ENCODE data around the gene LRRC4B. TPM values are rescaled to one million over a fixed set of nuclear protein-coding genes. Genes with fewer than 3 reads are reported as not detected.

The LRRC4B gene
- polyA plus RNA-seq, 4 donors: 18.1 to 29.8 (median 19.8) TPM

GRCh38 chr19:50490991-50491472, 77.2 kb downstream of the LRRC4B start:
- no peak for DNase-seq (ENCODE audit: low read depth in 4 of 4, low spot score in 3 of 4)

- DNase-seq (ENCODE audit: low read depth in 4 of 4, low spot score in 3 of 4): no peak
Measured at GRCh38 chr19:50490411-50490811, 77.8 kb downstream of the LRRC4B start.

- DNase-seq (ENCODE audit: low read depth in 4 of 4, low spot score in 3 of 4): no peak
Measured at GRCh38 chr19:50489461-50490011, 78.7 kb downstream of the LRRC4B start.

DNA sequence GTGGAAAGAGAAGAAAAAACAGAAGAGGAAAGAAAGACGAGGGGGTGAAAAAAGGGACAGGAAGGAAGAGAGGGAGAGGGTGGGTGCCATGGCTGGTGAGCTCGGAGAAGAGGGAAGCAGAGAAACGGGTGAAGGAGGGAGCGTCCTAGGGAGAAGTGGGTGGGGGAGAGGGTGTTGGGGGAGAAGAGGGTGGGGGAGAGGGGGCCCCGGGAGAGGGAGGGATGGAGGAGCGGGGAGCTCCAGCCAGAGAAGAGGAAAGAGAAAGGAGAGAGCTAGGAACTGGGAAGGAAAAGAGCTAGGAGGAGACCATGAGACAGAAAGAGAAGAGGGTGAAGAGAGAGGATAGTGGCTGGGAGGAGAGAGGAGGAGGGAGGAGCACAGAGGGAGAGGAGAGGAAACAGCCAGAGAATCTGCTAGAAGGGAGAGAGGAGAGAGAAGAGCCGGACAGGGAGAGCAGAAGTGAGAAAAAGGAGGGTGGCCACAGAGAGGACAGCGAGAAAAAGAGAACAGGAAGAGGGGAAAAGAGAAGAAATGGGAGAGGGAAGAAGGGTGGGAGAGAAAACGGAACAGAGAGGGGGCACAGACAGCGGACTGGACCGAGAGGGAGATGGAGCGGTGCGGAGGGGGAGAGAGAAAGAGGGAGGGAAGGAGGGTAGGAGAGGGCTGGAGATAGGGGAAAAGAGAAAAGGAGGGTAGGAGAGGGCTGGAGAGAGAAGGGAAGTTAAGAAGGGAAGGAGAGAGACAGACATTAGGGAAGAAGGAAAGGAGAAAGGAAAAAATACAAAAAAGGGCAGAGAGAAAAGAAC, 79.6 kb downstream of the LRRC4B start:
- no peak for DNase-seq (ENCODE audit: low read depth in 4 of 4, low spot score in 3 of 4)

DNA sequence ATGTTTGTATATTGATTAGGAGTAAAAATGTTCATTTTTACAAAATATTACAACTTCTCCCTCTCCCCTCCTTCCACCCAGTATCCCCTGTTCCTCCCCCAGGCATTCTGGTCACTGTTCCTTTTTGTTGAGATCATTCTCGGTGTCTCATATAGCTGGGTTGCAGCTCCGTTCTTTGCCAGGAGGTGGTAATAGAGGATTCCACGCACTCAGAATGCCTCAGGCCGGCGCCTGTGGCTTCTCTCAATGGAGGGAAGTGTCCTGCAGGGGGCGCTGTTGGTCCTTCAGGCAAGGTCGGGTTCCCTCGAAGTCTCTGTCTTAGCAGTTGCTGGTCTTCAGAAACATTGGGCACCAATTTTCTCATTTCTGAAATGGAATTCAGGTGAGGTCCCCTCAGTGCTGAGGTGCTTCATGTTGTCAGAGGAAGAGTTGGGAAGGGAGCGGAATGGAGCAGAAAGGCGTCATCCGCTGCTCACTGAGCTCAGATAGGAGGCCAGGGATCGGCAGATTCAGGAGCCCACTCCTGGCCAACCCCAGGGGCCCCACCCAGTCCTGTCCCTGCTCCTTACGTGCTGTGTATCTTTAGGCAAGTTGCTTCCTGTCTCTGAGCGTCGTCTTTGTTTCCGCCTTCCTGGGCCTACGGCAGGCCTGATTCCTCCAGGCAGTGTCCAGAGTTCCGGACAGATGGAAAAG, 81.3 kb downstream of the LRRC4B start:
- DNase-seq (ENCODE audit: low read depth in 4 of 4, low spot score in 3 of 4): no peak

DNA sequence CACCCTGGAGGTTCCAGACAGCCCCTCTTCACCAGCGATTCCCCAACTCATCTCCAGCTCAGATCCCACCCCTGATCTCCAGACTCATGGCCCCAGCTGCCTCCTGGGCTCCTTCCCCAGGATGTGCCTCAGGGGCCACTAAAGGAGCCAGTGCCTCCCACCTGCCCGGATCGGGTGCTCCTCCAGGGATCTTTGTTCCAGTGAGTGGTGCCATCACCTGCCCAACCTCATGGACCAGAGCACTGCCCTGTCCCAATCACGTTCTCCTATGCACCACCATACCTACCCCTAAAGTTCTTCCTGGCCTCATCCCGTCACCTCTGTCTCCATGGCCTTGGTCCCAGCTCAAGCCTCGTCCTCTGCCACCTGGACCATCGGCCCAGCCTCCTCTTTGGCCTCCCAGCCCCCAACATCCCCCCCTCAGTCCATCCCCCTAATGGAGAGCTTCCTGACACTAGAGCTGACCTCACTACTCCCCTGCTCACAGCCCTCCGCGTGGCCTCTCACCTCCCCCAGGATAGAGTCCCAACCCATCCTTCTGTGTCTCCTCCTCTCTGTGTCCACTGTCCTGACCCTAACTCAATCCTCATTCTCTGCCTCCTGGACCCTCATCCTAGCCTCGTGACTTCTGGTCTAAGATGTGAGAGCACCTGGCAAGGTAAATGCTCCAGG, 82.8 kb downstream of the LRRC4B start:
- DNase-seq (ENCODE audit: low read depth in 4 of 4, low spot score in 3 of 4): no peak

- no peak for DNase-seq (ENCODE audit: low read depth in 4 of 4, low spot score in 3 of 4)
Measured at GRCh38 chr19:50482916-50483315, 85.3 kb downstream of the LRRC4B start.

DNA sequence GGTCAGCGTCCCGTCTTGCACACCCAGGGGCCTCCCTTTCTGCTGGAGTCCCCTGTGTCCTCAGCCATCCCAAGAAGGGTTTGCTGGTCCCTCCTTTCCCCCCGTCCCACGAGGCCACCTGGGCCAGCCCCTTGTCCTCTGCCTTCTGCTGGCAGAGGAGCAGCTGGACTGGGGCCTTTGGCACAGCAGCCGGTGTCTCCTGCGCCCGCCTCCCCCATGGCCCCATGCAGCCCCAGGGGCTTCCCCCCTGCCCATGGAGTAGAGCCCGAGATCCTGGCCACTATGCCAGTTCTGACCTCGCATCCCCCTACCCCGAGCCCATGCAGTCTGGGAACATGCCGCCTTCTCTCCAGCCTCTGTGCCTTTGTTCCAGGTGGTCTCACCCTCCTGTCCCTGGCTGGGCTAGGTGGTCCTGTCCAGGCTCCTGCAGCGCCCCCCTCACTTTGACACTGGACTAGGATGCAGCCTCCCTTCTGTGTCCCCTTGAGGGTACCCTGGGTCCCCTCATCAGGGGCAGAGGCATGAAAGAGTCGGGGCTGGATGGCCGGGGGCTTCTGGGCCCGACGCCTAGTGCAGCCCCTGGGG, 85.9 kb downstream of the LRRC4B start:
- DNase-seq (ENCODE audit: low read depth in 4 of 4, low spot score in 3 of 4): no peak

DNA sequence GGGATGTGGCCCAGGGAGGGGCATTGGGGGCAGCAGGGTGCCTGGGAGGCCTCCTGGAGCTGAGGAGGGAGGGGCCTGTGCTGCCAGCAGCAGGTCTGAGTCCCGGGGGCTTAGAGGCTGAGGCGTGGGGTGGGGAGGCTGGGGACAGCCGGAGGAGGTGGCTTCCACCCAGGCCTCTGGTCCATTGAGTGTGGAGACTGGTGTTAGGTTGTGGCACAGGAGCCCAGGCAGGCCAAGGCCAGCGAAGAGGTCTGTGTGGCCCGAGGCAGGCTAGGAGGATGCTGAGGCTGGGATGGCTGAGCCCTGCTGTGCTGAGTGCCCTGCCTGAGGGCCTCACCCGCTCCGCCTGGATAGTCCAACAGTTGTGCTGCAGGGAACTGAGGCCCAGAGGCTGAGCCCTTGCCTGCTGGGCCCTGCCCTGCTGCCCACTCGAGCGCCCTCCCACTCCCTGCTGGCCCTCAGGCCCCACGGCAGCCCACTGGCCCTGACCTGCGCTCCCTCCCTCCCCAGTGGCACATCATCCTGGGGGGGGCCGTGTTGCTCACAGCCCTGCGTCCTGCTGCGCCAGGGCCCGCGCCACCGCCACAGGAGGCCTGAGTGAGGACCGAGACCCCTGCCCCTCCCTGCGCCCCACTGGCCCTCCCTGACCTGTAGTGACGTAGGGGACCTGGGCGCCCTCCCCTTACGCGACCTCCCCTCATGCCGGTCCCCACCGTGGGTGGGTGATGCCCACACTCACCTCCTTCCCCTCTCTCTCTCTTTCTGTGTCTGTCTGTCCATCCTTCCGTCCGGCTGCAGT, 86.7 kb downstream of the LRRC4B start:
- no peak for DNase-seq (ENCODE audit: low read depth in 4 of 4, low spot score in 3 of 4)

DNA sequence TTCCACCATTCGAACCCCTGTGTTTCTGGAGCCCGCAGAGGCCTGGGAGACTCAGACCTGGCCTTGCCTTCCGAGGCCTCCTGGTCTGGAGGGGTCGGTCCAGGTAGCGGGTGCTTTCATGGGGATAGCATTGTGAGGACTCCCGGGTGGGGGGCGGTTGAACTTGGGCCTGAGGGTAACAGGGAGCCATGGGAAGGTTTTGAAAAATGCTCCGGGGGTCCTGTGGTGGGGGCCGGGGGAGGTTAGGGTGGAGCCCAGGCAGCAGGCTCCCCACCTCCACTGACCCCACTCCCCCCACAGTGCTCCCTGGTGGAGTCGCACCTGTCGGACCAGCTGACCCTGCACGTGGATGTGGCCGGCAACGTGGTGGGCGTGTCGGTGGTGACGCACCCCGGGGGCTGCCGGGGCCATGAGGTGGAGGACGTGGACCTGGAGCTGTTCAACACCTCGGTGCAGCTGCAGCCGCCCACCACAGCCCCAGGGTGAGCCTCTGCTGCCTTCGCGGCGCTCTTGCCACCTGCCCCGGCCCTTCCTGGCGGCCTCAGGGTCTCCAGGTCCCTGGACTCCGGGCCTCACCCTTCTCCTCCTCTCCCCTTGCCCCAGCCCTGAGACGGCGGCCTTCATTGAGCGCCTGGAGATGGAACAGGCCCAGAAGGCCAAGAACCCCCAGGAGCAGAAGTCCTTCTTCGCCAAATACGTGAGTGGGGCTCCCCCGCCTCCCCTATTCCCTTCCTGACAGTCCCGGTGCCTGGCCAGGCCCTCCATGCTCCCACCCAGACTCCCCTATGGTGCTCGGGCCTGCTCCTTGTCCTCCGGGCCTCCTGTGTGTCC, 87.7 kb downstream of the LRRC4B start:
- no peak for DNase-seq (ENCODE audit: low read depth in 4 of 4, low spot score in 3 of 4)

- no peak for DNase-seq (ENCODE audit: low read depth in 4 of 4, low spot score in 3 of 4)
Measured at GRCh38 chr19:50479761-50480251, 88.4 kb downstream of the LRRC4B start.

DNA sequence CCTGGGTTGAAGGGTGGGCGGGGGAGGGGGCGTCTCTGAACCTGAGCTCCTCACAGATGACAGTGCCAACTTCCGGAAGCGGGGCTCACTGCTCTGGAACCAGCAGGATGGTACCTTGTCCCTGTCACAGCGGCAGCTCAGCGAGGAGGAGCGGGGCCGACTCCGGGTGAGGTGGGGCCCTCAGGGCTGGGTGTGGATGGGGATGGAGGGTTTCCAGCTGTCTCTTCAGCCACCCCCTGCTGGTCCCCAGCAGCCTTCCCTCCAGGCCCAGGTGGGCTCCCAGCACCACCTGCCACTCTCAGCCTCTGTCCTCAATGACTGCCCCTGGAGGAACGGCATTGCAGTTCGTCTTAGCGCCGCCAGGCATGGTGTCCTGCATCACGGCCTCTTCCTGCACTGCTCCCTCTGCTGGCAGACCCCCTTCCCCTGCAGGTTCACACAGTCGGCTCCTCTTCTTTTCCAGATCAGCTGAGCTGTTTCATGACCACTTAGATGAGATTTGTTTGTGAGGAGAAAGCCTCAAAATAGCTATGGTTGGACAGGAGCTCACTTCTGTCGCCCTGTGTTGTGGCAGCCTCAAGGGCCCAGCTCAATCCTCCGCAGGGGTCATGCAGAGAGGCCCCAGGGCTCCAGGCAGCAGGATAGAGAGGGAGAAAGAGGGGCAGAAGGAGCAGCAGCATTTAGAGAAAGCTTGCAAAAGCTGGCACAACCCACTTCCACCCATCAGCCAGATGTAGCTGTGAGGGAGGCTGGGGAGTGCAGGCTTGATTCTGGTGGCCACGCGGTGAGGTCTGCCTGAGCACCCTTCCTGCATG, 89.1 kb downstream of the LRRC4B start:
- DNase-seq (ENCODE audit: low read depth in 4 of 4, low spot score in 3 of 4): no peak

- no peak for DNase-seq (ENCODE audit: low read depth in 4 of 4, low spot score in 3 of 4)
Measured at GRCh38 chr19:50477751-50478515, 90.3 kb downstream of the LRRC4B start.

DNA sequence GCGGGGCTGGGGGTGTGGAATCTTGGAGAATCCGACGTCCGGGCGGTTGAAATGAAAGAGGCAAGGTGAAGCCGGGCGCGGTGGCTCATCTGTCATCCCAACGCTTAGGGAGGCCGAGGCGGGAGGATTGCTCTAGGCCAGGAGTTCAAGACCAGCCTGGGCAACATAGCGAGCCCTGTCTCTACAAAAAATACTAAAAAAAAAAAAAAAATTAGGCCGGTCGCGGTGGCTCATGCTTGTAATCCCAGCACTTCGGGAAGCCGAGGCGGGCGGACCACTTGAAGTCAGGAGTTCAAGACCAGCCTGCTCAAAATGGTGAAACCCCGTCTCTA, 91.4 kb downstream of the LRRC4B start:
- DNase-seq (ENCODE audit: low read depth in 4 of 4, low spot score in 3 of 4): no peak

GRCh38 chr19:50476224-50476906, 91.9 kb downstream of the LRRC4B start, which contains the start of the genes EMC10 and GARIN5A:
Gene EMC10, plus strand, starts transcription at chr19:50476507. Its CDS starts 38 bp downstream, at chr19:50476545.
Gene GARIN5A, minus strand, starts transcription at chr19:50476848. Its CDS starts 460 bp downstream, at chr19:50476388.
- DNase-seq (ENCODE audit: low read depth in 4 of 4, low spot score in 3 of 4): peak; percentile 85 to 89 (median 88)

DNA sequence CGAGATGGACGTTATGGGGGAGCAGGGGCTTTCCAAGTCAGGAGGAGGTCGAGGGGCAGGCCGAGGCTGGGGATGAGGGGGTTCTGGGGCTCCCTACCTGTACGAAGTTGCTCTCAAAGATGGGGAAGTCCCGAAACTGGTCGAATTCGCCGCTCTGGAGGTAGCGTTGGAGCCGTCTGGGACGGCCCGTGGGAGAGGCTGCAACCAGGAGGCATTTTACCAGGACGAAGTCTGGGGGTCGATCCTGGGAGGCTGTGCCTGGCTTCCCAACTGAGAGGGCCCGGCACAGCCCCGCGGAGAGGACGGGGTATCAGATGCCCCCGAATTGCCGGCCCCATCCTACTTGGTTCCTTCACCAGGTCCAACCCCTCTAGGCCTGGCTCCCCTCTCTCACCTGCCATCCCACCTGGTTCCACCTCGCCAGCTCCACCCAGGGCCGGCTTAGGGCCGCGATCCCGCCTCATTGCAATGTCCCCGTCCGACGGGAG, 92.5 kb downstream of the LRRC4B start:
- no peak for DNase-seq (ENCODE audit: low read depth in 4 of 4, low spot score in 3 of 4)

Measured in right renal pelvis (tissue), 4 donors.